ENCODE data around the gene RRP8. TPM values are rescaled to one million over a fixed set of nuclear protein-coding genes. Genes with fewer than 3 reads are reported as not detected.

Gene RRP8
- total and polyA plus RNA-seq, 9 of the 15 experiments (the other 6 are each of a cell fraction or from before 2014, with no cell fraction given): 5.7 to 47.3 (median 32.6) TPM

GRCh38 chr11:6559369-6559768 lies 44.0 kb downstream of the RRP8 start (continued):
- TF ChIP-seq PRDM10 (IDR thresholded peaks at IDR 0.05; ENCODE audit: partially characterized antibody) (no peak), SIN3B (IDR thresholded peaks at IDR 0.05; ENCODE audit: low read depth) (no peak), CBX1 (IDR thresholded peaks at IDR 0.05; ENCODE audit: low read depth) (no peak)

- Histone ChIP-seq H3K4me1 (replicated peaks in 1 of 2; ENCODE audit: control insufficient read depth in 2 of 2, insufficient read depth in 2 of 2, low read length in 2 of 2) (peaks cover 27 to 29% of the 10 kb centered on the region in 2 experiments), H2AFZ (ENCODE audit: low read depth, low read length) (no peak overlapping the region), H3K9me1 (ENCODE audit: control insufficient read depth, insufficient read depth, low read length) (peaks cover 4% of the 10 kb centered on the region), H3K4me2 (ENCODE audit: insufficient read depth, low read length) (no peak overlapping the region), H3K79me2 (ENCODE audit: control insufficient read depth, insufficient read depth, low read length) (no peaks in the 10 kb centered on the region), H3K4me3 (no peak overlapping the region), H3K9ac (ENCODE audit: insufficient read depth in 1 of 2, low read depth in 2 of 2, low read length in 2 of 2) (0 out of 4 replicates have a peak overlapping the region, but pooled peaks of 1 of the 2 experiments have one; percentile 14), H3K36me3 (ENCODE audit: control insufficient read depth, insufficient read depth, low read length) (no peaks in the 10 kb centered on the region), H3K27me3 (ENCODE audit: control insufficient read depth in 2 of 2, insufficient read depth in 2 of 2, low read length in 2 of 2) (no peaks in the 10 kb centered on the region), H4K20me1 (replicated peaks; ENCODE audit: control insufficient read depth, insufficient read depth, low read length) (no peaks in the 10 kb centered on the region), H3K9me3 (replicated peaks; ENCODE audit: control insufficient read depth, insufficient read depth, low read depth, low read length) (no peaks in the 10 kb centered on the region), H3K27ac (ENCODE audit: extremely low read depth, low read depth, low read length) (no peak overlapping the region)
- CTCF ChIA-PET (ENCODE audit: low intra/inter-chr PET ratio): no interaction called here
- in situ Hi-C loops (cut with MboI) (no loop called here), intact Hi-C loops (cut with micrococcal nuclease) (no loop called here)
- WGBS (ENCODE audit: insufficient coverage, low coverage, missing lambda C conversion rate): 91% methylated on average over 13 of the region's 14 CpGs
- no peak for DNase-seq (ENCODE audit: extremely low read depth in 1 of 4, low spot score in 3 of 4)
- ATAC-seq: no peak
- FAIRE-seq: no peak
- TF ChIP-seq COPS2 (conservative IDR thresholded peaks at IDR 0.05) (no peak), POLR2G (IDR thresholded peaks at IDR 0.05; ENCODE audit: low read depth, low read length) (0 out of 2 replicates have a peak, but pooled peaks have one; percentile 13), RAD21 (CRISPR knock-in tag; conservative IDR thresholded peaks at IDR 0.05 in 1 of 2, IDR thresholded peaks at IDR 0.05 in 1 of 2) (no peak), FOXJ3 (CRISPR knock-in tag; IDR thresholded peaks at IDR 0.05) (no peak), ARID2 (IDR thresholded peaks at IDR 0.05) (no peak), FOXP1 (CRISPR knock-in tag; IDR thresholded peaks at IDR 0.05) (no peak), TCF7 (IDR thresholded peaks at IDR 0.05; ENCODE audit: borderline replicate concordance) (no peak)
- POLR2A ChIA-PET: interaction anchor here (0.6 to 0.9 kb wide), 2 partner anchors 49 to 1036 kb away, joined by 3 read pairs; no protein-coding TSS in a partner anchor
- BruUV-seq (replicated peaks): no TSS peak
These were observed 45.4 kb downstream of the RRP8 start for GRCh38 chr11:6557761-6558674.

Data from K562 (cell line).